Ishikawa (cell line): ENCODE measurements around the gene PACSIN3.

Experiments used
- CEBPB ChIP-seq: IDR thresholded peaks from 2 replicates; pipeline ENCODE4 v1.6.1; 2012
- CREB1 ChIP-seq: IDR thresholded peaks from 2 replicates; pipeline ENCODE4 v1.6.1; 2012; ENCODE audit warnings: low read depth
- EGR1 ChIP-seq: IDR thresholded peaks from 2 replicates; pipeline ENCODE4 v1.6.1; 2012
- EP300 ChIP-seq: IDR thresholded peaks from 2 replicates; pipeline ENCODE4 v1.6.1; 2012; ENCODE audit warnings: borderline replicate concordance
- FOXM1 ChIP-seq: IDR thresholded peaks from 2 replicates; pipeline ENCODE4 v1.6.1; 2012; ENCODE audit warnings: low read depth, borderline replicate concordance
- MAX ChIP-seq: IDR thresholded peaks from 2 replicates; pipeline ENCODE4 v1.6.1; 2012
- NFIC ChIP-seq: IDR thresholded peaks from 2 replicates; pipeline ENCODE4 v1.6.1; 2012
- RAD21 ChIP-seq: IDR thresholded peaks from 2 replicates; pipeline ENCODE4 v1.6.1; 2012; ENCODE audit warnings: low read depth
- REST ChIP-seq: IDR thresholded peaks from 2 replicates; pipeline ENCODE4 v1.6.1; 2012; ENCODE audit warnings: low read depth, mild to moderate bottlenecking
- TAF1 ChIP-seq: IDR thresholded peaks from 2 replicates; pipeline ENCODE4 v1.6.1; 2012; ENCODE audit warnings: low read depth, mild to moderate bottlenecking
- TCF12 ChIP-seq: IDR thresholded peaks from 2 replicates; pipeline ENCODE4 v1.6.1; 2012; ENCODE audit warnings: low read depth
- TEAD4 ChIP-seq: IDR thresholded peaks from 2 replicates; pipeline ENCODE4 v1.6.1; 2012
- YY1 ChIP-seq: IDR thresholded peaks from 2 replicates; pipeline ENCODE4 v1.6.1; 2012; ENCODE audit warnings: low read depth
- ZBTB7A ChIP-seq: IDR thresholded peaks from 2 replicates; pipeline ENCODE4 v1.6.1; 2012; ENCODE audit warnings: low read depth
- TF ChIP-seq, protein P1 (sequence below): IDR thresholded peaks from 2 replicates; pipeline ENCODE4 v1.6.1; 2012

PACSIN3 gene

GRCh38 chr11:47176328-47177228, 9.7 kb downstream of the PACSIN3 start, which contains the start of gene ARFGAP2:
TSS of gene ARFGAP2 (minus strand) at chr11:47176879. CDS start at chr11:47176853, 26 bp downstream.
- TF ChIP-seq TCF12 (peak; percentile 64), TEAD4 (no peak; the same call in 1 of the 2 replicates), CEBPB (no peak), FOXM1 (peak; percentile 23; the same call in 1 of the 2 replicates), REST (no peak), RAD21 (no peak), EGR1 (peak; percentile 54; the same call in 1 of the 2 replicates), CREB1 (peak; percentile 48; the same call in 1 of the 2 replicates), TAF1 (peak; percentile 95), YY1 (peak; percentile 96), MAX (peak; percentile 12), NFIC (no peak), EP300 (peak; percentile 16; the same call in 1 of the 2 replicates), ZBTB7A (peak; percentile 97)
- TF ChIP-seq, protein P1, sequence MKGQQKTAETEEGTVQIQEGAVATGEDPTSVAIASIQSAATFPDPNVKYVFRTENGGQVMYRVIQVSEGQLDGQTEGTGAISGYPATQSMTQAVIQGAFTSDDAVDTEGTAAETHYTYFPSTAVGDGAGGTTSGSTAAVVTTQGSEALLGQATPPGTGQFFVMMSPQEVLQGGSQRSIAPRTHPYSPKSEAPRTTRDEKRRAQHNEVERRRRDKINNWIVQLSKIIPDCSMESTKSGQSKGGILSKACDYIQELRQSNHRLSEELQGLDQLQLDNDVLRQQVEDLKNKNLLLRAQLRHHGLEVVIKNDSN: no peak

DNA sequence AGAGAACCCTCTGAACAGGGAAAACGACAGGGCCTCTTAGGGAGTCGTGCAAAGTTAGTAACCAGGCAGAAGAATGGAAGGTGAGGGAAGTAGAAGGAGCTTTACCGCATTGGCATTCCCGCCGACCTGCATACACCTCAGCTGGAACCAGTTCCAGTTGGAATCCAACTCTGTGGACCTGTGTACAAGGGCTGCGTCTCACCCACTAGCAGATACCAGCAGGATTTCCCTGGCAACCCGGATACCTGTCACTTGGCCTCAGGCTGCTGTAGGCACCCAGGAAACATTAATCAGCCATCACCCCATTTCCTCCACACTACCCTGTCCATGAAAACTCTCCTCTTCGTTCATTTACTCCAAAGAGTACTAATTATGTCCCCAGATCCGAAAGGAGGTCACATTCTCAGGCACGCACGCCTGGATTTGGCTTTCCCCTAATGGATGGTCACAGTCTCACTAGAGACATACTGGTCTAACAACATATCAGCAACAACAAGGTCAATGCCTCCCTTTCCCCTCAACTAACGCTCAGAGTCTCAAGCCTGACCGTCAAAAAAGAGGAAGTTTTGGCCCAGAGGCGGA, 10.4 kb downstream of the PACSIN3 start:
- TF ChIP-seq NFIC: no peak
- no peak for TF ChIP-seq REST
- no peak for TF ChIP-seq CREB1
- TF ChIP-seq YY1: no peak
- no peak for TF ChIP-seq ZBTB7A
- no peak for TF ChIP-seq TCF12
- no peak for TF ChIP-seq CEBPB
- no peak for TF ChIP-seq FOXM1
- TF ChIP-seq, protein P1: no peak
- TF ChIP-seq TEAD4: no peak

- TF ChIP-seq EP300 (no peak), MAX (no peak), RAD21 (no peak), TCF12 (no peak), CREB1 (no peak), NFIC (no peak), EGR1 (no peak), CEBPB (no peak), REST (no peak), FOXM1 (no peak), YY1 (no peak)
- TF ChIP-seq, protein P1: no peak
Measured at GRCh38 chr11:47172740-47173336, 13.4 kb downstream of the PACSIN3 start.
